GM12891 (cell line): ENCODE measurements around the gene DAPK3.
A peak's percentile ranks its signal among the peaks of the same experiment; 100 is the strongest.
"Not testable (repeated sequence)": the region's sequence is repeated elsewhere in the genome, so short reads cannot be mapped to it uniquely, and the experiment has no call there.

Experiments
- DNase-seq: peaks from one replicate; pipeline ENCODE4 v3.0.0; 2011; ENCODE audit warnings: low spot score; ENCODE audit not compliant: insufficient read length
- FAIRE-seq: peaks from 2 replicates; lab custom pipeline; 2011; peaks lifted over from hg19 to GRCh38; lab: Jason Lieb, UNC
- PAX5 ChIP-seq: IDR thresholded peaks from 2 replicates; pipeline ENCODE4 v1.6.1; 2011; ENCODE audit warnings: low read length, moderate library complexity, mild to moderate bottlenecking; ENCODE audit not compliant: insufficient read depth, severe bottlenecking
- POLR2A ChIP-seq: IDR thresholded peaks from 2 replicates; pipeline ENCODE4 v1.6.1; 2011; ENCODE audit warnings: low read depth, low read length, control low read depth
- POLR2AphosphoS5 ChIP-seq: IDR thresholded peaks from 2 replicates; pipeline ENCODE4 v1.6.1; 2011; ENCODE audit warnings: low read depth, low read length, control low read depth
- POU2F2 ChIP-seq: IDR thresholded peaks from 2 replicates; pipeline ENCODE4 v1.6.1; 2011; ENCODE audit warnings: low read depth, mild to moderate bottlenecking, control low read depth, low read length, moderate library complexity
- SPI1 ChIP-seq: IDR thresholded peaks from 2 replicates; pipeline ENCODE4 v1.6.1; 2011; ENCODE audit warnings: low read depth, low read length, control low read depth
- TAF1 ChIP-seq: IDR thresholded peaks from 2 replicates; pipeline ENCODE4 v1.6.1; 2011; ENCODE audit warnings: low read depth, low read length, control low read depth

DAPK3 gene

DNA sequence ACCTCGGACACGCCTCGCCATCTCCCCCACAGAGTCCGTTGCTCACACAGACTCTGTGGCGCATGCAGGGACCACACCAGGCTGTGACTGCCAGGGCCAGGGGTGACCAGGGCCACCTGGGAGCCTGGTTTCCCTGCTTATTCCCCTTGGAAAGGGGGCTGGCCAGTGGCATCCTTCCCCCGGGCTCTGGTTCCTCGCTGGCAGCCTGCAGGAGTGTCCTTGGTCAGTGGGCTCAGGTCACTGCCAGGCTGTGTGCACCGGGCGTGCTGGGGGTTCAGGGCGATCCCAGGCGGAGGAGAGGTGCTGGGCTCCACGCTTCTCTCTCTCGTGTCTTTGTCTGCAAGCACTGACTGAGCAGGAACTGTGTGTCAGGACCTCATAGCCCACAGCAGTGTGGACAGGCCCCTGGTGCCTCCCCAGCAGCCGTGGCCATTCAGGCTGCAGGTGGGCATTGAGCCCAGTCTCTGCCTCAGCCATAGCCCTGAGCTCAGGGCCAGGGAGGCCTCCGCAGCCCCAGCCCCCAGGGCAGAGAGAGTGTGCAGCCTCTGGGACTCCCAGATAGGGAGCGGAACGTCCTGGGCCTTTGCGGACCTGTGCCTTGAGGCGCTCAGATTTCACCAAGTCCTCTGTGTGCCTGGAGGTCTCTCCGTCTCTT, 43.1 kb upstream of the DAPK3 start:
- DNase-seq (no peak), FAIRE-seq (no peak)
- TF ChIP-seq TAF1 (no peak), POLR2AphosphoS5 (no peak), POU2F2 (no peak), SPI1 (no peak), POLR2A (no peak), PAX5 (no peak)

- FAIRE-seq (no peak), DNase-seq (no peak)
- TF ChIP-seq PAX5 (no peak), TAF1 (no peak), POLR2A (no peak), SPI1 (no peak), POU2F2 (no peak), POLR2AphosphoS5 (no peak)
Measured at GRCh38 chr19:4012975-4013634, 42.2 kb upstream of the DAPK3 start.

- TF ChIP-seq POLR2AphosphoS5 (no peak), SPI1 (0 out of 2 replicates have a peak, but pooled peaks have one; percentile 9)
- FAIRE-seq = no peak
- DNase-seq = no peak
Measured at GRCh38 chr19:4012092-4012974, 41.4 kb upstream of the DAPK3 start.

- FAIRE-seq, DNase-seq: not testable (repeated sequence)
Measured at GRCh38 chr19:4011430-4011829, 40.5 kb upstream of the DAPK3 start.

GRCh38 chr19:4010808-4011110, 39.9 kb upstream of the DAPK3 start:
- TF ChIP-seq POU2F2 = no peak
- no peak for TF ChIP-seq POLR2A

DNA sequence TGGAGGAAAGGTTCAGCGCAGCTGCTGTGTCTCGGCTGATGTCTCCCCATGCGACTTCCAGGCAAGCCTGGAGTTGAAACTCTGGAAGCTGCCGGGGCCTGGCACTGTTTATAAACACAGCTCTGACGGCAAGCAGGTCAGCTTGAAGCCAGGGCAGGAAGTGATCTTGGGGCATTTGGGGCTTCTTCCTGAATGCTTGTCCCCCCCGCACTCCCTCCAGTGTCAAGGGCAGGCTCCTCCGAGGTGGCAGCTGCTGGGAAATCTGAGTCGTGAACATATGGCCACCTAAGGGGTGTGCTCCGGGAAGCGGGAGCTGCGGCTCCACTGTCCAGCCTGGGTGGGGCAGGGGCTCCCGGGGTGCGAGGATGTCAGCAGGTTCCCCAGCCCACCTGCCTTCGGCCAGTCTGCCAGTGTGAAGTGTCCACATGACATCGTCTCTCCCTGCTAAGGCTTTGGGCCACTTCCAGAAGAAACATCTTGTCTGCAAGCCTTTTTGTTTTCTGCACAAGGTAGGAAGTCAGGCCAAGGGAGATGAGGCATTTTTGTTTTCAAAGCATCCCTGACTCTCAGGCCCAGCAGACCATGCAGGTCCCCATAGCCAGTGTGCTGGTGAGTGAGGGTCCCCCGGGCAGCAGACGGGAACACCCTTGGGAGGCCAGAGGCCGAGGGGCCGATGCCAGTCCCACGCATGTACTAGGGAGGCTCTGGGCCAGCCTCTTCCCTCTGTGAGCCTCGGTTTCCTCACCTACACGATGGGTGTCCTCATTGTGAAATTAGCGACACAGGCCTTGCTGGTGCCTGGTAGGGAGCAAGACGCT, 39.3 kb upstream of the DAPK3 start:
- no peak for FAIRE-seq
- no peak for TF ChIP-seq PAX5
- TF ChIP-seq POLR2AphosphoS5 = no peak
- TF ChIP-seq SPI1 = no peak
- TF ChIP-seq POU2F2 = no peak
- TF ChIP-seq TAF1 = no peak
- TF ChIP-seq POLR2A = no peak
- DNase-seq = no peak

More at GRCh38 chr19:4010808-4011110, 39.9 kb upstream of the DAPK3 start:
- FAIRE-seq (no peak), DNase-seq (no peak)

- no peak for TF ChIP-seq PAX5
- no peak for TF ChIP-seq TAF1
- TF ChIP-seq POLR2A = no peak
- TF ChIP-seq SPI1 = no peak
- TF ChIP-seq POU2F2 = no peak
- no peak for TF ChIP-seq POLR2AphosphoS5
- DNase-seq (peak; percentile 53), FAIRE-seq (no peak)
Measured at GRCh38 chr19:4007836-4008539, 37.1 kb upstream of the DAPK3 start.

DNA sequence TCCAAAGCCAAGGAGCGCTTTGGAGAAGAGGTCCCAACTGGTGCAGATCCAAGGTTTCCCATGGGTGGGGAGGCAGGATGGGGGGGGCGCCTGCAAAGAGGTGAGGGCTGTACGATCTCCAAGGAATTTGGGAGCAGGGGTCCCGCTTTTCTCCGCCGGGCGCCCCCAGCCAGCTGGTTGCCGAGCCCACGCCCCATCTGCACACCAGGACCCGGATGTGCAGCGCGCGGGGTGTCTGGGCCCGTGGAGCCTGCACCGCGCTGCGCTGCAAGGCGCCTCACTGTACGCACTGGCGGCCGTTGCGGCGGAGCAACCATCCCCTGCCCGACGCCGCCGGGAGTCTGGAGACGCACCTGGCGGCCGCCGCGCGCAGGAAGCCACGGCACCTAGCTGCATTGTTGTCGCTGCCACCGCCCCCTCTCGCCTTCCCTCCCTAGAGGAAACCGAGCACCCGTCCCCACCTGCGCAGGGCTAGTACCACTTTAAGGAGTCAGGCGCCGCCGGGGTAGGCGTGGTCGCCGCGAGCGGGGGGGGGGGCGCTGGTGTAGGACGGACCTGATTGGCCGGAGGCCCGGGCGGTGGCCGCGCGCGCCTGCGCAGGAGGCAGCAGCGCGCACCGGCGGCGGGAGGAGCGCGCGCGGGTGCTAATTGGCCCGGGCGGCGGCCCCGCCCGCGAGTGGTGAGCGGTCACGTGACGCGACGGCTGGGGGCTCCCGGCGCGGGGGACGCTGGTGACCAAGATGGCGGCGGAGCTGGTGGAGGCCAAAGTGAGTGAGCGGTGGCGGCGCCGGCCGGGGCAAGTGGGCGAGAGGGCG, 36.3 kb upstream of the DAPK3 start, which contains the start of gene PIAS4:
Gene PIAS4 (plus strand): TSS at position 716 of the 815 bp plus-strand sequence. CDS start 25 bp downstream, at position 741.
- no peak for TF ChIP-seq POU2F2
- TF ChIP-seq POLR2AphosphoS5 = peak; percentile 54
- peak; percentile 87 for TF ChIP-seq TAF1
- no peak for TF ChIP-seq SPI1
- peak; percentile 66; the same call in 1 of the 2 replicates for TF ChIP-seq POLR2A
- DNase-seq (peak; percentile 99), FAIRE-seq (peak; percentile 99)

GRCh38 chr19:4005436-4005835, 34.5 kb upstream of the DAPK3 start:
- FAIRE-seq, DNase-seq: not testable (repeated sequence)

- DNase-seq, FAIRE-seq: not testable (repeated sequence)
Measured at GRCh38 chr19:4000798-4001197, 29.9 kb upstream of the DAPK3 start.

DNA sequence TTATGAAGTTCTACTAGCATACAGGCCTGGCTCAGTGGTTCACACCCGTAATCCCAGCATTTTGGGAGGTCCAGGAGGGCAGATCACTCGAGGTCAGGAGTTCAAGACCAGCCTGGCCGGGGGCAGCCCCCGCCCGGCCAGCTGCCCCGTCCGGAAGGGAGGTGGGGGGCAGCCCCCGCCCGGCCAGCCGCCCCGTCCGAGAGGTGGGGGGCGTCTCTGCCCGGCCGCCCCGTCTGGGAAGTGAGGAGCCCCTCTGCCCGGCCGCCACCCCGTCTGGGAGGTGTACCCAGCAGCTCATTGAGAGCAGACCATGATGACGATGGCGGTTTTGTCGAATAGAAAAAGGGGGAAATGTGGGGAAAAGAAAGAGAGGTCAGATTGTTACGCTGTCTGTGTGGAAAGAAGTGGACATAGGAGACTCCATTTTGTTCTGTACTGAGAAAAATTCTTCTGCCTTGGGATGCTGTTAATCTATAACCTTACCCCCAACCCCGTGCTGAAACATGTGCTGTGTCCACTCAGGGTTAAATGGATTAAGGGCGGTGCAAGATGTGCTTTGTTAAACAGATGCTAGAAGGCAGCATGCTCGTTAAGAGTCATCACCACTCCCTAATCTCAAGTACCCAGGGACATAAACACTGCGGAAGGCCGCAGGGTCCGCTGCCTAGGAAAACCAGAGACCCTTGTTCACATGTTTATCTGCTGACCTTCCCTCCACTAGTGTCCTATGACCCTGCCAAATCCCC, 27.9 kb upstream of the DAPK3 start:
- not testable (repeated sequence) for FAIRE-seq

More for the DNA sequence above, 27.9 kb upstream of the DAPK3 start:
- not testable (repeated sequence) for DNase-seq
